MM.1S (cell line): ENCODE measurements around the gene DLL4.

Source experiments
- DNase-seq: peaks from one replicate; pipeline ENCODE4 v3.0.0-alpha.2; 2015
- H2AFZ ChIP-seq: fragments of 300-600 bp; sonication (generic); 2 replicates; pipeline ENCODE4 v1.6.0; 2016; ENCODE audit warnings: antibody characterized with exemption, low read length
- H3F3A ChIP-seq: fragments of 300-600 bp; sonication (generic); 2 replicates; pipeline ENCODE4 v1.6.1; 2016; ENCODE audit warnings: mild to moderate bottlenecking, antibody characterized with exemption, low read length, moderate library complexity, mixed read lengths; ENCODE audit not compliant: insufficient read depth
- H3K27ac ChIP-seq: fragments of 300-600 bp; sonication (generic); 2 replicates; pipeline ENCODE4 v1.5.1; 2016; ENCODE audit warnings: mild to moderate bottlenecking, low read length
- H3K27me3 ChIP-seq: fragments of 300-600 bp; sonication (generic); replicated peaks from 2 replicates; pipeline ENCODE4 v1.6.0; 2016; ENCODE audit warnings: low read length; ENCODE audit not compliant: insufficient read depth
- H3K36me3 ChIP-seq: fragments of 300-600 bp; sonication (generic); replicated peaks from 2 replicates; pipeline ENCODE4 v1.6.1; 2016; ENCODE audit warnings: mild to moderate bottlenecking, low read length, mixed read lengths; ENCODE audit not compliant: insufficient read depth
- H3K4me1 ChIP-seq: fragments of 300-600 bp; sonication (generic); 2 replicates; pipeline ENCODE4 v1.6.1; 2016; ENCODE audit warnings: low read length, mixed read lengths
- H3K4me2 ChIP-seq: fragments of 300-600 bp; sonication (generic); 2 replicates; pipeline ENCODE4 v1.6.0; 2016; ENCODE audit warnings: low read depth, low read length
- H3K4me3 ChIP-seq: fragments of 300-600 bp; sonication (generic); 2 replicates; pipeline ENCODE4 v1.5.1; 2016; ENCODE audit warnings: low read length, mixed read lengths
- H3K79me2 ChIP-seq: fragments of 300-600 bp; sonication (generic); 2 replicates; pipeline ENCODE4 v1.6.1; 2016; ENCODE audit warnings: mixed run types, low read length, mixed read lengths
- H3K9ac ChIP-seq: fragments of 300-600 bp; sonication (generic); 2 replicates; pipeline ENCODE4 v1.6.1; 2016; ENCODE audit warnings: low read length, mixed read lengths
- H3K9me2 ChIP-seq: fragments of 300-600 bp; sonication (generic); replicated peaks from 2 replicates; pipeline ENCODE4 v1.6.1; 2016; ENCODE audit warnings: mild to moderate bottlenecking, low read length, mixed read lengths; ENCODE audit not compliant: insufficient read depth
- H3K9me3 ChIP-seq: fragments of 300-600 bp; sonication (generic); replicated peaks from 2 replicates; pipeline ENCODE4 v1.6.1; 2016; ENCODE audit warnings: mild to moderate bottlenecking, low read length, mixed read lengths; ENCODE audit not compliant: insufficient read depth
- H4K20me1 ChIP-seq: fragments of 300-600 bp; sonication (generic); 2 replicates; pipeline ENCODE4 v1.6.1; 2016; ENCODE audit warnings: mild to moderate bottlenecking, low read length, moderate library complexity, mixed read lengths; ENCODE audit not compliant: insufficient read depth
- EZH2 ChIP-seq: fragments of 300-600 bp; sonication (generic); optimal IDR thresholded peaks from 2 replicates; pipeline ENCODE3; 2017; ENCODE audit warnings: low read depth, mild to moderate bottlenecking, antibody characterized with exemption, low read length, mixed read lengths
- EZH2phosphoT487 ChIP-seq: fragments of 300-600 bp; sonication (generic); IDR thresholded peaks from 2 replicates; pipeline ENCODE4 v1.6.1; 2018; ENCODE audit warnings: antibody characterized with exemption, low read length
- TF ChIP-seq, protein P1 (sequence below): fragments of 300-600 bp; sonication (generic); IDR thresholded peaks from 2 replicates; pipeline ENCODE4 v1.5.1; 2016; ENCODE audit warnings: antibody characterized with exemption, low read length, mixed read lengths

DLL4 gene

GRCh38 chr15:40988156-40988555, 59.0 kb downstream of the DLL4 start:
- no peak overlapping the region for H3K27ac ChIP-seq
- H3K9ac ChIP-seq: no peak overlapping the region
- H3K9me2 ChIP-seq: no peaks in the 10 kb centered on the region
- no peak for DNase-seq
- H3K4me2 ChIP-seq: no peak overlapping the region
- H3K27me3 ChIP-seq: no peaks in the 10 kb centered on the region
- H2AFZ ChIP-seq: no peak overlapping the region
- TF ChIP-seq EZH2 (no peak), EZH2phosphoT487 (no peak)
- TF ChIP-seq, protein P1, sequence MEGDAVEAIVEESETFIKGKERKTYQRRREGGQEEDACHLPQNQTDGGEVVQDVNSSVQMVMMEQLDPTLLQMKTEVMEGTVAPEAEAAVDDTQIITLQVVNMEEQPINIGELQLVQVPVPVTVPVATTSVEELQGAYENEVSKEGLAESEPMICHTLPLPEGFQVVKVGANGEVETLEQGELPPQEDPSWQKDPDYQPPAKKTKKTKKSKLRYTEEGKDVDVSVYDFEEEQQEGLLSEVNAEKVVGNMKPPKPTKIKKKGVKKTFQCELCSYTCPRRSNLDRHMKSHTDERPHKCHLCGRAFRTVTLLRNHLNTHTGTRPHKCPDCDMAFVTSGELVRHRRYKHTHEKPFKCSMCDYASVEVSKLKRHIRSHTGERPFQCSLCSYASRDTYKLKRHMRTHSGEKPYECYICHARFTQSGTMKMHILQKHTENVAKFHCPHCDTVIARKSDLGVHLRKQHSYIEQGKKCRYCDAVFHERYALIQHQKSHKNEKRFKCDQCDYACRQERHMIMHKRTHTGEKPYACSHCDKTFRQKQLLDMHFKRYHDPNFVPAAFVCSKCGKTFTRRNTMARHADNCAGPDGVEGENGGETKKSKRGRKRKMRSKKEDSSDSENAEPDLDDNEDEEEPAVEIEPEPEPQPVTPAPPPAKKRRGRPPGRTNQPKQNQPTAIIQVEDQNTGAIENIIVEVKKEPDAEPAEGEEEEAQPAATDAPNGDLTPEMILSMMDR: no peak
- H3K4me3 ChIP-seq: no peak overlapping the region
- H3F3A ChIP-seq: no peaks in the 10 kb centered on the region
- no peaks in the 10 kb centered on the region for H3K9me3 ChIP-seq
- peaks cover 7% of the 10 kb centered on the region for H3K36me3 ChIP-seq
- no peaks in the 10 kb centered on the region for H4K20me1 ChIP-seq
- no peaks in the 10 kb centered on the region for H3K4me1 ChIP-seq
- H3K79me2 ChIP-seq: no peaks in the 10 kb centered on the region
